Thoracic aorta (tissue), 2 donors: Measurements from ENCODE around the gene EML6. TPM values are rescaled to one million over a fixed set of nuclear protein-coding genes. Genes with fewer than 3 reads are reported as not detected.
"Not testable (repeated sequence)": the region's sequence is repeated elsewhere in the genome, so short reads cannot be mapped to it uniquely, and the experiment has no call there.

Experiments used
- ATAC-seq: fragments of 150-250 bp; one replicate; pipeline ENCODE4 v1.8.0; 2017; ENCODE audit warnings: low read depth; ENCODE audit not compliant: insufficient number of reproducible peaks, low FRiP score
- DNase-seq: peaks from one replicate; pipeline ENCODE4 v3.0.0-alpha.2; 2020; ENCODE audit warnings: low spot score
- H3K27ac ChIP-seq, 2 donors: fragments of 200-600 bp; sonication (generic); 1 replicate in 1 of 2; 2 replicates in 1 of 2; pipeline ENCODE4 v1.5.1; 2016; ENCODE audit warnings: mild to moderate bottlenecking in 2 of 2, moderate library complexity in 2 of 2
- H3K27me3 ChIP-seq: fragments of 200-600 bp; sonication (generic); replicated peaks from 2 replicates; pipeline ENCODE4 v1.6.0; 2016; ENCODE audit warnings: mild to moderate bottlenecking; ENCODE audit not compliant: insufficient read depth
- H3K36me3 ChIP-seq: fragments of 200-600 bp; sonication (generic); one replicate; pipeline ENCODE4 v1.5.1; 2016
- H3K4me1 ChIP-seq, 2 donors: fragments of 200-600 bp; sonication (generic); 1 replicate in 1 of 2; 2 replicates in 1 of 2; pipeline versions ENCODE4 v1.5.1 to v1.6.0; 2016; ENCODE audit warnings: low read depth in 2 of 2, mild to moderate bottlenecking in 1 of 2; ENCODE audit not compliant: control insufficient read depth in 1 of 2
- H3K4me3 ChIP-seq: fragments of 200-600 bp; sonication (generic); 2 replicates; pipeline ENCODE4 v1.5.1; 2016; ENCODE audit warnings: mild to moderate bottlenecking
- H3K9me3 ChIP-seq: fragments of 200-600 bp; sonication (generic); 2 replicates; pipeline ENCODE4 v1.5.1; 2016
- CTCF ChIP-seq: fragments of 200-600 bp; sonication (generic); IDR thresholded peaks from one replicate; pipeline ENCODE4 v1.5.1; 2019; ENCODE audit warnings: antibody characterized with exemption
- total RNA-seq, 2 donors: library from RNA; depleted of rRNA; stranded (reverse); fragments of >200 nt; gene quantifications; one replicate each; pipeline versions ENCODE4 v1.1.0 to v1.2.3, GENCODE V29; 2016

The EML6 gene
- total RNA-seq, 2 donors from 2014 or later = 0.81 to 0.92 TPM

DNA sequence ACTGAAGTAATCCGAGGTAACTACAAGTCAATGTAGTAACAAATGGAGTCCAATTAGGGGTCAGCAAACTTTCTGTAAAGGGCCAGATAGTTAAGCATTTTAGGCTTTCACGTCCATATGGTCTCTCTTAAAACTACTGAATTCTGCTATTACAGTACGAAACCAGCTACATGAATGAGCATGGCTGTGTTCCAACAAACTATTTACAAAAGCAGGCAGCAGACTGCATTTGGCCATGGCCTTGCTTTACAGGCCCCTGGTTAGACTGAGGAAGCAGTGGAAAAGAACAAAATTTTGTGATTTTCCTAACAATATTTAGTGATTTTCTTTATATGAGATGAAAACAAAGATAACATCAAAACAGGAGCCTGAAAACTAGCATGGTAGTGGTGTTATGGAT, 262.8 kb downstream of the EML6 start:
- Histone ChIP-seq H3K4me3 (no peak overlapping the region), H3K27me3 (no peaks in the 10 kb centered on the region), H3K36me3 (peaks cover 12% of the 10 kb centered on the region), H3K27ac (no peak overlapping the region), H3K4me1 (peaks cover 47 to 79% of the 10 kb centered on the region in 2 donors), H3K9me3 (no peaks in the 10 kb centered on the region)
- DNase-seq = no peak
- no peak for TF ChIP-seq CTCF
- ATAC-seq = no peak

- no peak overlapping the region for H3K27ac ChIP-seq
- no peak for TF ChIP-seq CTCF
- H3K4me1 ChIP-seq = peaks cover 59 to 87% of the 10 kb centered on the region in 2 donors
- H3K36me3 ChIP-seq = peaks cover 6% of the 10 kb centered on the region
- ATAC-seq (no peak), DNase-seq (no peak)
- no peaks in the 10 kb centered on the region for H3K9me3 ChIP-seq
- no peaks in the 10 kb centered on the region for H3K27me3 ChIP-seq
- H3K4me3 ChIP-seq = no peak overlapping the region
These were observed 265.1 kb downstream of the EML6 start for GRCh38 chr2:54988612-54989011.

- H3K9me3 ChIP-seq, H3K36me3 ChIP-seq, H3K27ac ChIP-seq, ATAC-seq, DNase-seq, H3K27me3 ChIP-seq, H3K4me3 ChIP-seq: not testable (repeated sequence)
- peaks cover 60 to 89% of the 10 kb centered on the region in 2 donors for H3K4me1 ChIP-seq
These were observed 267.2 kb downstream of the EML6 start for GRCh38 chr2:54990694-54991093.

DNA sequence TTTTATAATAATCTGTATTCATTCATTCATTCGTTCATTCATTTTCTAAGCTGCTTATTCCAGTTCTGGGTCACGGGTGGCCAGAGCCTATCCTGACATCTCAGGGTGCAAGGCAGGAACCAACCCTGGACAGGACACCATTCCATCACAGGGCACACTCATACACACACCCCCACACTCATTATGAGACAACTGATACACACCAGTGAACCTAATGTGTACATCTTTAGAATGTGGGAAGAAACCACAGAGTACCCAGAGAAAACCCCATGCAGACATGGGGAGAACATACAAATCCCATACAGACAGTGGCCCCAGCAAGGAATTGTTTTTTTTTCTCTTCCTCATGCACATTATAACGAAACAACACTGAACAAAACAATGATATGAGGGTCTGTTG, 272.1 kb downstream of the EML6 start:
- H3K27ac ChIP-seq = no peak overlapping the region
- H3K9me3 ChIP-seq = no peaks in the 10 kb centered on the region
- no peaks in the 10 kb centered on the region for H3K27me3 ChIP-seq
- H3K4me3 ChIP-seq = no peak overlapping the region
- no peak for ATAC-seq
- H3K4me1 ChIP-seq = peaks cover 81 to 94% of the 10 kb centered on the region in 2 donors
- no peak for DNase-seq
- no peak for TF ChIP-seq CTCF
- no peaks in the 10 kb centered on the region for H3K36me3 ChIP-seq

- Histone ChIP-seq H3K36me3 (no peaks in the 10 kb centered on the region), H3K27me3 (no peaks in the 10 kb centered on the region), H3K27ac (no peak overlapping the region), H3K4me1 (peaks cover 65 to 89% of the 10 kb centered on the region in 2 donors), H3K9me3 (no peaks in the 10 kb centered on the region), H3K4me3 (no peak overlapping the region)
- TF ChIP-seq CTCF = no peak
- DNase-seq = no peak
- ATAC-seq = no peak
These were observed 274.4 kb downstream of the EML6 start for GRCh38 chr2:54997826-54998225.

DNA sequence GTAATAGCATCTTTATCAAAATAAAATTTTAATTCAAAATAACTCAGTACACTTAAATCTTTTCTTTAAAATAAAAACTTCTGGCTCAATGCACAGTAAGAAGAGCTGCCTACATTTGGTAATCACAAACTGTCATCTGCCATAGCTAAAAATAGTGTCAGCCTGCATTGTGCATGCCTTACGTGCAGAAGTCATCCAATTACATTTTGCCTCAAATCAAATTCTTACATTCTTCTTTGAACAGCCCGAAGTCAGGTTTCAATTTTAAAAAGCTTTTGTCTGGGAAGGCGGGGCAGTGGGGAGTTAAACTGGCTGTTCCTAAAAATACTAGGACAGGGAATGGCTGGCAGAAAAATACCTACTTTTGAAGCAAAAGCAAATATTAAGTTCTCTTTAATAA, 275.7 kb downstream of the EML6 start:
- Histone ChIP-seq H3K27ac (no peak overlapping the region), H3K9me3 (no peaks in the 10 kb centered on the region), H3K4me3 (peak overlapping the region; percentile 38), H3K36me3 (no peaks in the 10 kb centered on the region), H3K27me3 (no peaks in the 10 kb centered on the region), H3K4me1 (peaks cover 62 to 88% of the 10 kb centered on the region in 2 donors)
- DNase-seq (no peak), ATAC-seq (no peak)
- TF ChIP-seq CTCF = no peak
